IPS-11a (cell line): Measurements from ENCODE around the gene CD9.
"Not testable (repeated sequence)": the region's sequence is repeated elsewhere in the genome, so short reads cannot be mapped to it uniquely, and the experiment has no call there.

Source experiments
- H3K4me3 ChIP-seq: one replicate; pipeline ENCODE4 v1.5.1; 2013; ENCODE audit warnings: low read depth, low read length, control low read depth

CD9 gene

DNA sequence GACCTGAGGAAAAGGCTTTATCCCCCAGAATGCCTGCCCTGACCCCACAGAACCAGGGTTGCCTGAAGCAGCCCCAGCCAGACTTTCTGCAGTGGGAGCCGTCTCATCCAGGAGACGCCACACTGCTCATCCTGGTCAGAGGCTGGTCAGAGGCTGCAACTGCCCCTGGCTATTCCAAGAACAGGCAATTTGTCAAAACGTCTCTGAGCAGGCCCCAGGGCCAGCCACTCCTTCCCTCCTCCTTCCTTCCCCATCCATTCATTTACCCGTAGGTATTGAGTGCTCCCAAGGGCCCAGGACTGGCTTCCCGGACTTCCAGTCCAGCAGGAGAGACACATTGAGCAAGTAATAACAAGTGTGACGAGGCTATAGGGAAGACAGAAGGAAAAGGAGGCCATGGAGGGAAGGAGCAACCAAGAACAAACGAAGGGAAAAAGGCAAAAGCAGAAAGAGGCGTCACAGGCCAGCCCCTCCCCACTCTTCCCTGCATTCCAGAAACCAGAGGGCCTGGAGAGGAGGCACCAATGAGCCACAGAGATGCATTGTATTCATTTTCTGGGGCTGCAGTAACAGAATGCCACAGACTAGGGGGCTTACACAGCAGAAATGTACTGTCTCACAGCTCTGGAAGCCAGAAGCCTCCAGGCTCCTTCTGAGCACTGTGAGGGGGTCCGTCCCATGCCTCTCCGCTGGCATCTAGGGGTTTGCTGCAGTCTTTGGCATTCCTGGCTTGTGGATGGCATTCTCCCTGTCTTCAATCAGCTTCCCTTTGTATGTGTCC lies 21.0 kb upstream of the CD9 start:
- no peak overlapping the region for H3K4me3 ChIP-seq

DNA sequence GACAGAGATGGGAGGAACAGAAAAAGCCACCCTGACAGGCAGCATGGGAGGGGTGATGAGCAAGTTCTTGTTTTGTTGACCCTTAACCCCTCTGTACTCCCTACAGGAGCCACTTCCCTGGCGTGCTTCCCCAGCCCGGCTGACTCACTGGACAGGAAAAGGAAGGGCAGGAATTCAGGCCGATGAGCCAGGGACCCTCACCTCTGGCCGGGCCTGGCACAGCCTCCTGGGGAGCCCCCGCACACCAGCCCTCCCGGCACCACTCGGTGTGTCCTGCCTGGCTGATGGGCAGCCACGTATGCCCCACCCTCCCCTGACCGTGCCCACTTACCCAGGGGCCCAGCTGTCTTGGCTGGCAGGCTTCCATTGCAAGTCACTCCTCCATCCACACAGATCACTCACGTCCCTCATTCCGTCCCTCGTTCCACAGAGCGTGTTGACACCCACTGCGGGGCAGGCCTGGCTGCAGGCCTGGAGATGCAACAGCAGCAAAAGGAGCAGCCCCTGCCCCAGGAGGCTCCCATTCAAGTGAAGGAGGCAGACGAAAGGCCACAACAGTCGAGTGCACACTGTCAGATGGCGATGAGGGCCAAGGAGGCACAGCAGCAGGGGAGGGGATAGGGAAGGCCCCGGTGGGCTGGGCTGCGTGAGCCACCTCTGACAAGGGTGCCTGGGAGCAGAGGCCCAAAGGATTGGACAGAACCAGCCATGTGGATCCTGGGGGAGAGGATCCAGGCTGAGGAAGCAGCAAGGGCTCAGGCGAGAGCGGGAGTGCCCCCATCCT lies 19.7 kb upstream of the CD9 start:
- H3K4me3 ChIP-seq, result no peak overlapping the region

DNA sequence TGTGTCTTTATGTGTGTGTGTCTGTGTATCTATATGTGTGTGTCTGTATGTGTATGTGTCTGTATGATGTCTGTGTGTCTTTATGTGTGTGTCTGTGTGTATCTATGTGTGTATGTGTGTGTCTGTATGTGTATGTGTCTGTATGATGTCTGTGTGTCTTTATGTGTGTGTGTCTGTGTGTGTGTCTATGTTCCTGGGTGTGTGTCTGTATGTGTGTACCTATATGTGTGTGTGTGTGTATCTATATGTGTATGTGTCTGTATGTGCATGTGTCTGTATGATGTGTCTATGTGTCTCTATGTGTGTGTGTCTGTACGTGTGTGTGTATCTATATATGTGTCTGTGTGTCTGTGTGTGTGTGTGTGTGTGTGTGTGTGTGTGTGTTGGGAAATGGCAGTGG lies 19.0 kb upstream of the CD9 start:
- no peak overlapping the region for H3K4me3 ChIP-seq

DNA sequence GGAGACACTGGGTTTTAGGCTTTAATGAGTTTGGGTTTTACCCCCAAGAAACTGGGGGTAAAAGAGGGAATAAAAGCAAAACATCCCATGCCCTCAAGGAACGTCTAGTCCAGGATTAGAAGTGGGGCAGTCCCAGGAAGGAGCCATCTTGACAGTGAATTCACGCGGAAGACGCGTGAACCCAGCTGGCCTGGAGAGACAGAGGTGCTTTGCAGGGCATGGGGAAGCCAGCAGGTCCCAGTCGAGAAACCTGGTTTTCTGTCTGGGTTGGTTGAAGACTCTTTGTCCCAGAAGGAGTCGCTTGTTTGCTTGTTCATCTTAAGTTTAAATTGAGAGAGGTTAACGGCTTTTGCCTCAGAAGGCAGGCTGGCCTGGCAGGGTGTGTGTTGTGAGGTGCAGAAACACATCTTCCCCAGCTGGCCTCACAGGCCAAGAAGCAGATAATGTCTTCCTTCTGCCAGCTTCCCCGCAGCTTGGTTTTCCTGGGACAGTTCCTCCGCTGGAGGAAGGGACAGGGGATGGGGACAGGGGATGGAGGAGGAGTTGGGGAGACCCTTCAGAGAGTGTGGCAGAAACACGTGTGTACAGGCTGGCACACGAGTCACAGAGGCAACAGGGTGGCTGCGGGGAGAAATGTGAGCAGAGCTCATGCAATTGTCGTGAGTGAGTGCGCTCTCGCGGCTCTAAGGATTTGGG lies 18.5 kb upstream of the CD9 start:
- H3K4me3 ChIP-seq, result no peak overlapping the region

DNA sequence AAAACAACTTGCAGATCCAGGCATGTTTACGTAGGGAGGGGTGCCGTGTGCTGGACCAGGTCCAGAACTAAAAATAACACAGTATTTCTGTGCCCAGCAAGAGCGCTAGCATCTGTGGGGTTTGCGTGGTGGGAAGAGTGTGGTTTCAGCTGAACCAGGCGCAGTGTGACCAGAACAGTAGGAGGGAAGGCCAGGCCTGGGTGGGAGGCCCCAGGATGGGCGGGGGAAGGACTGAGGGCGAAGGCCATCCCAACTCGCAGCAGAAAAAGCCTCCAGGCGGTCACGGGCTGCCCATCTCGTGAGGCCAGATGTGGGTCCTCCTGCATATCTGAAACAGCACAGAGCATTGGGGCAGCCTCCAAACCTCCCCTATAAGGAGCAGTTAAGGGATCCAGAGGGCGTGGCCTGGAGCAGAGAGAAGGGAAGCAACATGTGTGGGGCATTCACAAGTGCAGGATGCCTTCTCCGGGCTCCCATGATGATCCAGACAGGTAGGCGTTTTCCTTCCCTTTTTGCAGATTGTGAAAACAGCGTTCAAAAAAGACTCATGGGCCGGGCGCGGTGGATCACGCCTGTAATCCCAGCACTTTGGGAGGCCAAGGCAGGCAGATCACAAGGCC lies 17.8 kb upstream of the CD9 start:
- H3K4me3 ChIP-seq, result no peak overlapping the region

DNA sequence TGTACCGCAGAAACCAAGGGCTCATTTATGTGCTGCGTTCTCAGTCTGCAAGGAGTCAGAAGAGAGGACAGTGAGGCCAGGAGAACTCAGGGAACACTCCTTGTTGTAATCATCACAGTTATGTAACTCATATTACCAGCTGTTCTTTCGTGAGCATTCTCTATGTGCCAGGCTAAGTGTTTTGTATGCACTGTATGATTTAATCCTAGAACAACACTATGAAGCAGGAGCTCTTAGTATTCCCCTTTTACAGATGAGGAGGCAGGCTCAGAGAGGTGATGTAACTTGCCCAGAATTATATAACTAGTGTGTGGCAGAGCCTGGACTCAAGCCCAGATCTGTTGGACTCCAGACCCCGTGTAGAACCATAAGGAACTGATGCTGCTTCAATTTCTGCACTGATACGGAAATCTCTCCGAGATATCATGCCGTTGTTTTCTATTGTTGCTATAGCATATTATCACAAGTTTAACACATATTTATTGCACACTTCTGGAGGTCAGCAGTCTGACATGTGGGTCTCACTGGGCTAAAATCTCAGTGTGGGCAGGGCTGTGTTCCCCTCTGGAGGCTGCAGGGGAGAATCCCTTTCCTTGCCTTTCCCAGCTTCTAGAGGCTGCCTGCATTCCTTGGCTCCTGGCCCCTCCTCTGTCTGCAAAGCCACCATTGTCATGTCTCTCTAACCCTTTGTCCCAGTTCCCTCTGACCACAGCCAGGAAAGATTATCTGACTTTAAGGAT lies 16.3 kb upstream of the CD9 start:
- H3K4me3 ChIP-seq, result no peak overlapping the region

DNA sequence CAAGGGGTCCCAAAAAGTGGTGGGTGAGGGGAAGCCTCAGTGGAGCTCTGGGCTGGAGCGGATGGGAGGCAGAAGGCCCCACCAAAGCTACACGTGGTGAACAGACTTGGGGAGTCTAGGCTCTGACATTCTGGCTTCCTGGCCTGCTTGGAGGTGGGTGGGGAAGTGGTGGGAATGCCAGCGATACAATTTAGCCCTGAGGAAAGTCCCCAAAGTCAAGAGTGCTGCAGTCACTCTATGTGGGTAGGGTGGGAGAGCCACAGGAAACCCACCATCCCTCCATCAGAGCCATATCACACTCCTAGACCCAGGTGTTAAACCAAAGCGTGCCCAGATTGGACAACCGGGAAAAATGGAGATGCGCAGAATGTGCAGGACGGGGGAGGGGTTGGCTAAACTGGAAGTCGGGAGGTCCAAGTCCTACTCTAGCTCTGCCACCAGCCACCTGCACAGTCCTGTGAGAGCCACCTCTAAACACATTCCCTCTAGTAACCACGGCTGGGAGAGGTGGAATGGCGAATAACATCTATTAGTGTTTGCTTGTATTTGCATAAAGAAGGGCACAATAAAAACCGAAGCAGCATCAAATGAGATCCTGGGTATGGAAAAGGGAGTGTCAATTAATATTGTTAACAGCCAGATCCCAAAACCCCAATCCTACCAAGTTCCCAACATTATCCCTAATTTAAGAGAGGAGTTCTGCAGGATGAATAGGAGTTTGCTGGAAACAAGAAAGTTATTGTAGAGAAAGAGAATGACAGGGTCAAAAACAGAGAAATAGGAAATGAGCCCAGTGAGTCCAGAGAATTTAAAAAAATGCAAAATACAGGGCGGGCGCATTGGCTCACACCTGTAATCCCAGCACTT lies 14.0 kb upstream of the CD9 start:
- H3K4me3 ChIP-seq, result no peak overlapping the region

DNA sequence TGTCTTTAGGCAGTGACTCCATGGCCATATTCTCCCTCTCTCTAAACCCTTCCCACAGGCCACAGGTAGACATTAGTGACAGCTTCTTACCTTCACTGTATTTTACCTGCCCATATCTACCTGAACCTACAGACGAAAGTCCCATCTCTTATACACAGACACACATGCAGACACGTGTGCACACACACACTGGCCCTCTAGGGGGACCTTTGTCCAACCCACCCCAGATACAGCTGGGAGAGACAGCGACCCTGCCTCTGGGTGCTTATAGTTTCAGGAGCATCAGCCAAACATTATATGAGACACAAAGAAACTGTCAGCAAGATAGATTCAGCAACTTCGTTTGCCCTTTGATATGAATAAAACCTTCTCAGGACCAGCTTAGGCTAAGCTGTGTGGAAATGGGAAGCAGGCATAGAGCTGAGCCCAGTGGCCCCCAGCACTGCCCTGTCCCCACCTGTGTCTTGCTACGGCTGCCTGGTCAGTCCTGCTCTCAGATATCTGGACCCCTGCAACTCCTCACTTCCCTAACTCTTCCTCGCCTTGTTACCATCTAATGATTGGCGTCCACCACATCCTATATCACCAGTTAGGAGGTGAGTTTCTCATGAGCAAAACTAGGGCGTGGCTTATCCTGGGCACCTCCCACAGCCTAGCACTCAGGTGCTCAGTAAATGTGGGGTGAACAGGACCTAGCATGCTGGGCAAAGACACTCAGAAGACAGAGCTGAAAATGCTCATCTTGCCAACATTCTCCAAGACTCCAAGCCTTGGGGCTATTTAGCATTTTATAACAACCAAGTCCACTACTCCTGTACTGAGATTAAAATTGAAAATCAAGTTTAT lies 12.0 kb upstream of the CD9 start:
- no peak overlapping the region for H3K4me3 ChIP-seq

DNA sequence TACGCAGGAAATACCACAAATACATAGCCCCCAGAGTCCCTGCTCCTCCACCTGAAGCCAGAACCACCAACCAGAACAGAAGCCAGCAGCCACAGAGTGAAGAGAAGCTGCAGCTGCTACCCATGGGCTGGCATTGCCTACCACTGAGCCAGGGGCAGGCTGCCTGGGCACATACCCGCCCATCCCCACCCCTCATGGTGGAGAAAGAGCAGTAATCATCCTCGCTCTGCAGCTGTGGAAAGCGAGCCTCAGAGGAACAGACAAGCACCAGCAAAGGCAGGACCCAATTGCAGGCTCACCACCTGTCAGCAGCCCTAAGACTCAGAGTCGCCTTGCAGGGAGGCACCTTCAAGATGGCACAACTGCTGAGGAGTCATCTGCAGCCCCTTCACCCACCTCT lies 11.2 kb upstream of the CD9 start:
- H3K4me3 ChIP-seq, result no peak overlapping the region

DNA sequence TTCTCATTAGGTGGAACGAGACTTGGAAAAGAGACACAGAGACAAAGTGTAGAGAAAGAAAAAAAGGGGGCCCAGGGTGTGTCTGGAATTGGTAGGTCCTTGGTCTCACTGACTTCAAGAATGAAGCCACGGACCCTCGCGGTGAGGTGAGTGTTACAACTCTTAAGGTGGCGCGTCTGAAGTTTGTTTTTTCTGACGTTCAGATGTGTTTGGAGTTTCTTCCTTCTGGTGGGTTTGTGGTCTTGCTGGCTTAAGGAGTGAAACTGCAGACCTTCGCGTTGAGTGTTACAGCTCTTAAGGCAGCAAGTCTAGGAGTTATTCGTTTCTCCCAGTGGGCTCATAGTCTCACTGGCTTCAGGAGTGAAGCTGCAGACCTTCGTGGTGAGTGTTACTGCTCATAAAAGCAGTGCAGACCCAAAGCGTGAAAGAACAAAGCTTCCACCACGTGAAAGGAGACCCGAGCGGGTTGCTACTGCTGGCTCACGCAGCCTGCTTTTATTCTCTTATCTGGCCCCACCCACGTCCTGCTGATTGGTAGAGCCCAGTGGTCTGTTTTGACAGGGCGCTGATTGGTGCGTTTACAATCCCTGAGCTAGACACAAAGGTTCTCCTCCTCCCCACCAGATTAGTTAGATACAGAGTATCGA lies 10.1 kb upstream of the CD9 start:
- not testable (repeated sequence) for H3K4me3 ChIP-seq

DNA sequence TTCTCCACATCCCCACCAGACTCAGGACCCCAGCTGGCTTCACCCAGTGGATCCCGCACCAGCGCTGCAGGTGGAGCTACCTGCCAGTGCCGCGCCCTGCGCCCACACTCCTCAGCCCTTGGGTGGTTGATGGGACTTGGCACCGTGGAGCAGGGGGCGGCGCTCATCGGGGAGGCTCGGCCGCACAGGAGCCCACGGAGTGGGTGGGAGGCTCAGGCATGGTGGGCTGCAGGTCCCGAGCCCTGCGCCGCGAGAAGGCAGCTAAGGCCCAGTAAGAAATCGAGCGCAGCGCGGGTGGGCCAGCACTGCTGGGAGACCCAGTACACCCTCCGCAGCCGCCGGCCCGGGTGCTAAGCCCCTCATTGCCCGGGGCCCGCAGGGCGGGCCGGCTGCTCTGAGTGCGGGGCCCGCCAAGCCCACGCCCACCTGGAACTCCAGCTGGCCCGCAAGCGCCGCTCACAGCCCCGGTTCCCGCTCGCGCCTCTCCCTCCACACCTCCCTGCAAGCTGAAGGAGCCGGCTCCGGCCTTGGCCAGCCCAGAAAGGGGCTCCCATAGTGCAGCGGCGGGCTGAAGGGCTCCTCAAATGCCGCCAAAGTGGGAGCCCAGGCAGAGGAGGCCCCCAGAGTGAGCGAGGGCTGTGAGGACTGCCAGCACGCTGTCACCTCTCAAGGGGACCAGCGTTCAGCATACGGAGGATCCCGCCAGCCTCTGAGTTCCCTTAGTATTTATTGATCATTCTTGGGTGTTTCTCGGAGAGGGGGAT lies 9.3 kb upstream of the CD9 start:
- H3K4me3 ChIP-seq, result not testable (repeated sequence)

DNA sequence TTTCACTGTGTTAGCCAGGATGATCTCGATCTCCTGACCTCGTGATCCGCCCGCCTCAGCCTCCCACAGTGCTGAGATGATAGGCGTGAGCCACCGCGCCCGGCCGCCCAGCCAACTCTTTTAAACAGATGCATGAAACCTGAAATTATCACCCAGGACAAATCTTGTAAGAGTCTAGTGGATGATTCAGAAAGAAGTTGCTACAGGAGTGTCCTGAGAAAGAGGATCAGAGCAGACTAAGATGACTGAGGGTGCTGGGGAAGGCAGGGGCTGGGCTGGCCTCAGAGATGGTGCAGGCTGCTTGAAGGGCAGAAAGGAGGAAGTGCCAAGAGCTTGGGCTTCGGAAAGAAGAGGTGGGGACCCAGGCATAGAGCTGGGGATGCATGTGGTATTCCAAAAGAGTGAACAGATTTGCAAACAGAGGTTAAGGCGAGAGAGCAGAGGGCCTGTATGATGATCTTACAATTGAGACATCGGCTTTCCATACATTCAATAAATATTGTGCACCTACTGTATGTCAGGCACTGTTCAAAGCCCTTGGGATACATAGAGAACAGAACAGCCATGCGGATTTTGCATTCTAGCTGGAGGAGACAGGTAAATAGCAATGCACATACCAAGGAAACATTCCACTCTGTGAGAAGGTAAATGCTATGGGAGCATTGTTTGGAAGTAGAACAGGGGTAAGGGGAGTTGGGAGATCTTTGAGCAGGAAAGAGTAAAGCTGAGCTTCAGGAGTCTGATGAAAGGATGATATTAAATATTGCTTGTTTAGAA lies 7.4 kb upstream of the CD9 start:
- H3K4me3 ChIP-seq, result no peak overlapping the region

DNA sequence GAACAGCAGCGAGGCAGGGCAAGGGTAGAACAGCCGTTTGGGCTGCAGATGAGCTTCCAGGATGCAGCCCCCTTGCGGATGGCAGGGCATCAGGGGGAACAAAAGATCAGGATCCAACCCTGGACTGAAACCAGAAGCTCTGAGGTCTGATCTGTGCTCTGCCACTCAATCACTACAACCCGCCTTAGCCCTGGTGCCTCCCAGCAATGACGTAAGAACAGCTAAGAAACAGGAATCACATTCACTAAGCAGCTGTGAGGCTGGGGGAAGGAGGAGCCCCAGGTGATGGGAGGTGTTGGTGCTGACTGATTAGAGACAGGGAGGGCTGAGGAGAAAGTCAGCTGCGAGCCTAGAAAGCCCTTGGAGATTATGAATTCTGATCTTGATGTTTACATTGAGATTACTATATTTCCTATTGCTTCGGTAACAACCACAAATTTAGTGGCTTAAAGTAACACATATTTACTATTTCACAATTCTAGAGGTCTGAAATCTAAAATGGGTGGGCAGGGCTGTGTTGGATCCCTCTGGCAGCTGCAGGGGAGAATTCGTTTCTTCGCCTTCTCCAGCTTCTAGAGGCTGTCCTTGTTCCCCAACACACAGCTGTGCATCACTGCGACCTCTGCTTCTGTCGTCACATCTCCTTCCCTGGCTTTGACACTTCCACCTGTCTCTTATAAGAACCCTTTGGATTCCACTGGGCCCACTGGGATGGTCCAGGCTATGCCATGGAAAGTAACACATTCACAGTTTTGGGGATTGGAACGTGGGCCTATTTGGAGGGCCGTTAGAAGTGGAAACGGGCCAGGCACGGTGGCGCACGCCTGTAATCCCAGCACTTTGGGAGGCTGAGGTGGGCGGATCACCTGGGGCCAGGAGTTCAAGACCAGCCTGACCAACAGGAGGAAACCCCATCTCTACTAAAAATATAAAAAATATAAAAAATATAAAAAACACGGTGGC lies 6.1 kb upstream of the CD9 start:
- H3K4me3 ChIP-seq, result no peak overlapping the region

DNA sequence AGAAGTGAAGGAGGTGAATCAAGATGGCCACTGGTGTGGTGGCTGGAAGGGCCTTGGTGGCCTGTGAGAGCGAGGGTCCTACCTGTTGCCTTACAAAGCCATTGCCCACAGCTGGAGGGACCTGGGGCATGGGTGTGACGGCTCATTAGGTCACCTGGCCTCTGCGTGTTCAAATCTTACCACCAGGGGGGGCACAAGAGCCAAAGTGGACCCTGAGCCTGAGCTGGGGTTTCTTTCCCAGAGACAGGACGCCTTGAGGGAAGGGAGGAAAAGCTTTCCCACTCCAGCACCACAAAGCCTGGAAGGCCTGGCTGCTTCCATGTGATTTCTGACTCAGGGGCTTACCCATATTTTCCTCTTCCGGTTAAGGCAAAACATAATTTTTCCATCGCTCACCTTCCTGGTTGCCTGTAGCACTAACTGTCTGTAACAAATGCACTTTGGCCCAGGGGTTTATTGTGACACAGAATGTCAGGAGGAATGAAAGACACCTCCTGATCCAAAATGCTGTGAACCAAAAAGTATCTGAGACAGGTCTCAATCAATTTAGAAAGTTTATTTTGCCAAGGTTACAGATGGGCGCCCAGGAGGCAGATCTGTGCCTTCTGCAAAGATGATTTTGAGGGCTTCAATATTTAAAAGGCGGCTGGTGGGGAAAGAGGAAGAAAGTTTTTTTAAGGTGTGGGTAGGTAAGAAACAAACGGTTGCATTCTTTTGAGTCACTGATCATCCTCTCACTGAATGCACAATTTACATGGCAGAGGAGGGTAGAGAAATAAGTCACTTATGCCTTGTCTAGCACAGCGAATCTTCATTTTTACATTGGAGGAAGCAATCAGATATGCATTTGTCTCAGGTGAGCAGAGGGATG lies 4.3 kb upstream of the CD9 start:
- no peak overlapping the region for H3K4me3 ChIP-seq

DNA sequence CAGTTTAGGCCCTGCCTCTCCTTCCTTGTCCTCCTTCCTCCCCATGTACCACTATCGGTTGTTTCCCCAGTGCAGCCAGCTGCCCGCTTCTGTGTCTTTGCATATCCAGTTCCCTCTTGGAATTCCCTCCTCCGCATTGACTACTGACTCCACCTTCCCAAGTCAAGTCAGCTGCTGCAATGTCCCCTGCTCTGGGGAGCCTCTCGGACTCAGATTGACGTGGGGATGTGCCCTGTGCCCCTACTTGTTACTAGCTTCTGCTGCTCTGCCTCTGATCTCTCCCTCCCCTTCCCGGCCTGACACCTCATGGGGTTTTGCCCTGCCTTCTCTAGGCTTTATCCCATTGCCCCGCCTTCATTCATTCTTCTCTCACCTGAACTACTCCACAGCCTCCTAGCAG lies 2.1 kb upstream of the CD9 start:
- no peak overlapping the region for H3K4me3 ChIP-seq
